ENCODE data around the gene CITED2. TPM values are rescaled to one million over a fixed set of nuclear protein-coding genes. Genes with fewer than 3 reads are reported as not detected.

The CITED2 gene
- total RNA-seq, 4 donors from 2014 or later, result 70.8 to 395 (median 345) TPM

- H3K27me3 ChIP-seq, result no peaks in the 10 kb centered on the region
- H3K4me3 ChIP-seq, result no peak overlapping the region
- ATAC-seq (no peak), DNase-seq (no peak)
- H3K4me1 ChIP-seq, result peaks cover 0 to 11% of the 10 kb centered on the region in 2 donors
- no peaks in the 10 kb centered on the region for H3K36me3 ChIP-seq
- intact Hi-C loops (cut with DNase I; ENCODE audit: low total_unique reads), result no loop called here
- in situ Hi-C loops (cut with MboI; ENCODE audit: low sequenced_read_pairs in 4 of 4), result no loop called here
- TF ChIP-seq POLR2A (IDR thresholded peaks at IDR 0.05), result no peak
- no peak for TF ChIP-seq CTCF (IDR thresholded peaks at IDR 0.05 in 4 of 5, conservative IDR thresholded peaks at IDR 0.05 in 1 of 5)
- no peak overlapping the region for H3K27ac ChIP-seq
- H3K9me3 ChIP-seq, result no peaks in the 10 kb centered on the region
Observed at GRCh38 chr6:139330826-139331500, 43.5 kb downstream of the CITED2 start.

- ATAC-seq (no peak), DNase-seq (no peak)
- Histone ChIP-seq H3K36me3 (no peaks in the 10 kb centered on the region), H3K27me3 (no peaks in the 10 kb centered on the region), H3K9me3 (no peaks in the 10 kb centered on the region), H3K27ac (no peak overlapping the region), H3K4me3 (no peak overlapping the region), H3K4me1 (peaks cover 0 to 11% of the 10 kb centered on the region in 2 donors)
- in situ Hi-C loops (cut with MboI; ENCODE audit: low sequenced_read_pairs in 4 of 4) (no loop called here), intact Hi-C loops (cut with DNase I; ENCODE audit: low total_unique reads) (no loop called here)
- TF ChIP-seq POLR2A (IDR thresholded peaks at IDR 0.05) (no peak), CTCF (IDR thresholded peaks at IDR 0.05 in 4 of 5, conservative IDR thresholded peaks at IDR 0.05 in 1 of 5) (no peak)
Observed at GRCh38 chr6:139330306-139330705, 44.1 kb downstream of the CITED2 start.

GRCh38 chr6:139329224-139329623 lies 45.2 kb downstream of the CITED2 start:
- DNase-seq, result no peak
- TF ChIP-seq CTCF (IDR thresholded peaks at IDR 0.05 in 4 of 5, conservative IDR thresholded peaks at IDR 0.05 in 1 of 5) (no peak), POLR2A (IDR thresholded peaks at IDR 0.05) (no peak)
- in situ Hi-C loops (cut with MboI; ENCODE audit: low sequenced_read_pairs in 4 of 4) (no loop called here), intact Hi-C loops (cut with DNase I; ENCODE audit: low total_unique reads) (no loop called here)
- no peak overlapping the region for H3K27ac ChIP-seq
- no peak for ATAC-seq
- peaks cover 0 to under 1% of the 10 kb centered on the region in 2 donors for H3K4me1 ChIP-seq
- H3K4me3 ChIP-seq, result no peak overlapping the region
- no peaks in the 10 kb centered on the region for H3K9me3 ChIP-seq
- H3K36me3 ChIP-seq, result no peaks in the 10 kb centered on the region
- no peaks in the 10 kb centered on the region for H3K27me3 ChIP-seq

GRCh38 chr6:139327038-139327437 lies 47.4 kb downstream of the CITED2 start:
- intact Hi-C loops (cut with DNase I; ENCODE audit: low total_unique reads) (no loop called here), in situ Hi-C loops (cut with MboI; ENCODE audit: low sequenced_read_pairs in 4 of 4) (no loop called here)
- DNase-seq (no peak), ATAC-seq (no peak)
- TF ChIP-seq CTCF (IDR thresholded peaks at IDR 0.05 in 4 of 5, conservative IDR thresholded peaks at IDR 0.05 in 1 of 5), result no peak
- no peak for TF ChIP-seq POLR2A (IDR thresholded peaks at IDR 0.05)
- no peaks in the 10 kb centered on the region for H3K9me3 ChIP-seq
- no peak overlapping the region for H3K27ac ChIP-seq
- no peaks in the 10 kb centered on the region for H3K4me1 ChIP-seq
- no peaks in the 10 kb centered on the region for H3K27me3 ChIP-seq
- H3K4me3 ChIP-seq, result no peak overlapping the region
- no peaks in the 10 kb centered on the region for H3K36me3 ChIP-seq

GRCh38 chr6:139325686-139326085 lies 48.8 kb downstream of the CITED2 start:
- H3K4me1 ChIP-seq, result no peaks in the 10 kb centered on the region
- in situ Hi-C loops (cut with MboI; ENCODE audit: low sequenced_read_pairs in 4 of 4) (no loop called here), intact Hi-C loops (cut with DNase I; ENCODE audit: low total_unique reads) (no loop called here)
- no peak overlapping the region for H3K27ac ChIP-seq
- no peak for DNase-seq
- no peak overlapping the region for H3K4me3 ChIP-seq
- TF ChIP-seq POLR2A (IDR thresholded peaks at IDR 0.05) (no peak), CTCF (IDR thresholded peaks at IDR 0.05 in 4 of 5, conservative IDR thresholded peaks at IDR 0.05 in 1 of 5) (no peak)
- ATAC-seq, result no peak
- no peaks in the 10 kb centered on the region for H3K36me3 ChIP-seq
- H3K27me3 ChIP-seq, result no peaks in the 10 kb centered on the region
- H3K9me3 ChIP-seq, result no peaks in the 10 kb centered on the region
